ENCODE data around the gene CR1. TPM values are rescaled to one million over a fixed set of nuclear protein-coding genes. Genes with fewer than 3 reads are reported as not detected.

CR1 gene
- total and polyA plus RNA-seq, 9 of the 15 experiments (the other 6 are each of a cell fraction or from before 2014, with no cell fraction given) = 0.07 to 0.47 (median 0.18) TPM

GRCh38 chr1:207605444-207606361, 109.7 kb downstream of the CR1 start (continued):
- no peak for TF ChIP-seq ZNF347 (CRISPR knock-in tag; IDR thresholded peaks at IDR 0.05; ENCODE audit: low read depth)
- TF ChIP-seq ELK3 (CRISPR knock-in tag; IDR thresholded peaks at IDR 0.05) = no peak
- TF ChIP-seq CTCF (IDR thresholded peaks at IDR 0.05 in 2 of 3, conservative IDR thresholded peaks at IDR 0.05 in 1 of 3; ENCODE audit: insufficient read depth in 2 of 3, low read depth in 1 of 3, low read length in 3 of 3) = peak in 2 of 3 experiments; percentile 31 to 33; a peak in 2 of 6 replicates
- TF ChIP-seq MYBL2 (IDR thresholded peaks at IDR 0.05; ENCODE audit: low read depth) = peak; percentile 60
- no peak for TF ChIP-seq MYBL2 (CRISPR knock-in tag; IDR thresholded peaks at IDR 0.05; ENCODE audit: borderline replicate concordance)
- no peak for TF ChIP-seq E2F8 (IDR thresholded peaks at IDR 0.05; ENCODE audit: low read depth, partially characterized antibody)
- TF ChIP-seq GTF2F1 (IDR thresholded peaks at IDR 0.05; ENCODE audit: low read depth, low read length) = peak; percentile 92
- TF ChIP-seq L3MBTL2 (IDR thresholded peaks at IDR 0.05) = 0 out of 2 replicates have a peak, but pooled peaks have one; percentile 21
- no peak for TF ChIP-seq RBM34 (IDR thresholded peaks at IDR 0.05; ENCODE audit: borderline replicate concordance, insufficient read depth, low read length)
- no peak for TF ChIP-seq NR3C1 (CRISPR knock-in tag; IDR thresholded peaks at IDR 0.05)
- TF ChIP-seq CEBPB (tag; IDR thresholded peaks at IDR 0.05) = peak; percentile 79
- TF ChIP-seq TBP (optimal IDR thresholded peaks at IDR 0.05; ENCODE audit: low read depth, low read length) = peak; percentile 98
- TF ChIP-seq TRIM28 (IDR thresholded peaks at IDR 0.05) = no peak
- peak; percentile 80 for TF ChIP-seq SUPT5H (IDR thresholded peaks at IDR 0.05)
- peak; percentile 80; the same call in 1 of the 2 replicates for TF ChIP-seq ESRRB (CRISPR knock-in tag; IDR thresholded peaks at IDR 0.05; ENCODE audit: borderline replicate concordance)
- no peak for TF ChIP-seq RFX7 (CRISPR knock-in tag; IDR thresholded peaks at IDR 0.05)
- no peak for TF ChIP-seq MIER1 (IDR thresholded peaks at IDR 0.05; ENCODE audit: low read depth)
- 0 out of 2 replicates have a peak, but pooled peaks have one; percentile 31 for TF ChIP-seq CBX1 (IDR thresholded peaks at IDR 0.05; ENCODE audit: low read depth)
- TF ChIP-seq THRB (CRISPR knock-in tag; conservative IDR thresholded peaks at IDR 0.05) = no peak
- TF ChIP-seq PYGO2 (tag; IDR thresholded peaks at IDR 0.05) = no peak
- 0 out of 4 replicates have a peak, but pooled peaks of 1 of the 2 experiments have one; percentile 65 for TF ChIP-seq TBL1XR1 (IDR thresholded peaks at IDR 0.05; ENCODE audit: low read length in 2 of 2)
